Choroid plexus epithelial cell (primary cell): Measurements from ENCODE around the gene RNF169.

Experiments used
- DNase-seq: peaks from one replicate; pipeline ENCODE4 v3.0.0-alpha.2; 2010; ENCODE audit warnings: low read depth
- H3K4me3 ChIP-seq: 2 replicates; pipeline ENCODE4 v1.5.1; 2011; ENCODE audit warnings: low read depth, mild to moderate bottlenecking, control low read depth, low read length, moderate library complexity
- CTCF ChIP-seq: conservative IDR thresholded peaks from 2 replicates; pipeline ENCODE4 v1.5.1; 2011; ENCODE audit warnings: low read depth, mild to moderate bottlenecking, control low read depth, inconsistent platforms, low read length, moderate library complexity

Gene RNF169

GRCh38 chr11:74719011-74719410 lies 29.6 kb upstream of the RNF169 start:
- no peak for TF ChIP-seq CTCF
- H3K4me3 ChIP-seq, result no peak overlapping the region
- DNase-seq, result no peak

DNA sequence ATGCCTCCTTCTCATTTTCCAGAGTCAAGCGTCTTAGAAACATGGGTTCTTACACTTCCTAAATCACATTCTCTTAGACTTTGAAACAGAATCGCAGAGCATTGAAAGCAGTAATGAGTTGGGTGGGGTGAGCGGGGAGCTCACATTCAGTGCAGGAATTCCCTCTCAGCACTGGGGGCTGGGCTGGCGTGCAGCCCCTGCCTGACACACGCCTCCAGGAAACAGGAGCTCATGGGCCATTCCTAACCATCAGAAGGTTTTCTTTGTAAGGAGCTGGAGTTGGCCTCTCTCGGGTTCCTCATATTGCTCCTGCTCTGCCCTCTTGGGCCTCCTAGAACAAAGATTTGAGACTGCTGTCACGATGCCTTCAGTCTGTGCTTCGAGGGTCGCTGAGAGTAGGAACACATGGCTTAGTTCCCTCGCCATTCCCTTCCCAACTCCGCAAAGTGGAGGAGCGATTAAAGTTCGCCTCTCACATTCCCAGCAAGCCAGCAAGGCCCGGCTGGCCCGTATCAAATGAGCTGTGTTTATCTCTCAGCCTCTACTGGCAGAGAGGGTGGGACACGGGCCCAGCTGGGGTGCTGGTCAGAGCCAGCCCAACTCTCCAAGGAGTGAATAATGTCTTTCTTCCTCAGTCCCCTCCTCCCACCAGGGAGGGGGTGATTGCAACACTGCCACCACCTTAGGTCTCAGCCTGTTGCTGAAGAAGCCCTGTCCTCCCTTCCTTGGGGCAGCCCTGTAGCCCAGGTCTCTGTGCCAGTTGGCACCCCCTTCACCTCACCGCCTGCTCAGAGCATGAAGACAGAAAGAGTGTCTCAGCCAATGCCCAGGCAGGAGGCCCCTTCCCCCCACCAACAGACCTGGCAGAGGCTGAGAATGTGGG lies 27.8 kb upstream of the RNF169 start:
- no peak for TF ChIP-seq CTCF
- DNase-seq, result peak; percentile 30
- no peak overlapping the region for H3K4me3 ChIP-seq

GRCh38 chr11:74721479-74721835 lies 27.2 kb upstream of the RNF169 start:
- no peak overlapping the region for H3K4me3 ChIP-seq
- TF ChIP-seq CTCF, result no peak
- DNase-seq, result no peak

- H3K4me3 ChIP-seq, result no peak overlapping the region
- TF ChIP-seq CTCF, result no peak
- DNase-seq, result no peak
Measured at GRCh38 chr11:74723511-74723910, 25.1 kb upstream of the RNF169 start.

DNA sequence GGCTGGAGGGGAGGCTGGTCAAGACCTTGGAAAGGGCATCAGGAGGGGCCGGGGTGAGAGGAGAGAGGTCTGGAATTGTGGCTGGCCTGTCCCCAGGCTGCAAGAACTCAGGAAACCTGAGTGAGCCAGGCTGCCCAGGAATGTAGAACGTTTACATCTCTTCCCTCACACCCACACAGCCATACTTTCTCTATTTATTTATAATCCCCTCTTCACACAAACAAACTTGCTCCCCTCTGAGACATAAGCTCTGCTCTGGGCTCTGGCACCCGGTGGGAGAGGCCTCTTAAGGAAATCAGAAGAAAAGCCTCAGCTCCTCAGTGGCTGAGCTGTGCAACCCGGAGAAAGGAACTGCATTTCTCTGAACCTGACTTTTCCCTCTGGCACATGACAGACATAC lies 22.9 kb upstream of the RNF169 start:
- DNase-seq, result peak; percentile 45
- H3K4me3 ChIP-seq, result no peak overlapping the region
- no peak for TF ChIP-seq CTCF

- H3K4me3 ChIP-seq, result no peak overlapping the region
- peak; percentile 97 for TF ChIP-seq CTCF
- DNase-seq, result peak; percentile 87
Measured at GRCh38 chr11:74726547-74727182, 22.0 kb upstream of the RNF169 start.

GRCh38 chr11:74729397-74729796 lies 19.3 kb upstream of the RNF169 start:
- no peak for TF ChIP-seq CTCF
- no peak overlapping the region for H3K4me3 ChIP-seq
- DNase-seq, result no peak
